Colonic mucosa (tissue), 4 donors: ENCODE results near the gene BCKDHB. TPM values are rescaled to one million over a fixed set of nuclear protein-coding genes. Genes with fewer than 3 reads are reported as not detected.

ENCODE experiments used
- DNase-seq: peaks from one replicate; pipeline ENCODE4 v3.0.0-alpha.2; 2020
- H3K27ac ChIP-seq: fragments of 200-600 bp; one replicate; pipeline ENCODE4 v1.8.0; 2021
- H3K27me3 ChIP-seq: fragments of 200-600 bp; one replicate; pipeline ENCODE4 v1.8.0; 2021
- H3K36me3 ChIP-seq: fragments of 200-600 bp; one replicate; pipeline ENCODE4 v1.8.0; 2021
- H3K4me1 ChIP-seq: fragments of 200-600 bp; one replicate; pipeline ENCODE4 v1.8.0; 2021; ENCODE audit warnings: mild to moderate bottlenecking
- H3K4me3 ChIP-seq: fragments of 200-600 bp; one replicate; pipeline ENCODE4 v1.8.0; 2021
- H3K9ac ChIP-seq, 2 donors: one replicate each; pipeline ENCODE4 v1.7.0; 2013; ENCODE audit warnings: control low read depth in 2 of 2, low read depth in 2 of 2, low read length in 2 of 2
- H3K9me3 ChIP-seq: fragments of 200-600 bp; one replicate; pipeline ENCODE4 v1.8.0; 2021
- CTCF ChIP-seq: fragments of 200-600 bp; IDR thresholded peaks from one replicate; pipeline ENCODE4 v1.8.0; 2022; ENCODE audit warnings: antibody characterized with exemption, mild to moderate bottlenecking
- intact Hi-C: fragments of 100-400 bp; cut with DNase I; formaldehyde crosslinking; loops from one replicate; pipeline ENCODE4 v1.14.1; 2022
- total RNA-seq, 2 donors: library from RNA; stranded (reverse); fragmentation: NEBNext Ultra II Directional in 1 of 2; extraction: Animal tissue kit (Norgen Biotek cat#: 25700) in 1 of 2; gene quantifications; one replicate each; pipeline ENCODE4 v1.2.1, GENCODE V29; 2021
- donor health status: healthy.
- donor health status: DM: no; HTN: no; CAD: no.
- donor health status: DM: no; HTN: no; CAD: no.

The BCKDHB gene
- total RNA-seq, 2 donors from 2014 or later, result 27.4 to 47.1 TPM

- H3K9me3 ChIP-seq, result no peaks in the 10 kb centered on the region
- no peak overlapping the region for H3K9ac ChIP-seq
- no peak overlapping the region for H3K27ac ChIP-seq
- intact Hi-C loops, result no loop called here
- H3K4me1 ChIP-seq, result no peaks in the 10 kb centered on the region
- no peak for TF ChIP-seq CTCF
- no peak overlapping the region for H3K4me3 ChIP-seq
- no peaks in the 10 kb centered on the region for H3K36me3 ChIP-seq
- no peaks in the 10 kb centered on the region for H3K27me3 ChIP-seq
- no peak for DNase-seq
These were observed 120.2 kb downstream of the BCKDHB start for GRCh38 chr6:80226699-80227098.

DNA sequence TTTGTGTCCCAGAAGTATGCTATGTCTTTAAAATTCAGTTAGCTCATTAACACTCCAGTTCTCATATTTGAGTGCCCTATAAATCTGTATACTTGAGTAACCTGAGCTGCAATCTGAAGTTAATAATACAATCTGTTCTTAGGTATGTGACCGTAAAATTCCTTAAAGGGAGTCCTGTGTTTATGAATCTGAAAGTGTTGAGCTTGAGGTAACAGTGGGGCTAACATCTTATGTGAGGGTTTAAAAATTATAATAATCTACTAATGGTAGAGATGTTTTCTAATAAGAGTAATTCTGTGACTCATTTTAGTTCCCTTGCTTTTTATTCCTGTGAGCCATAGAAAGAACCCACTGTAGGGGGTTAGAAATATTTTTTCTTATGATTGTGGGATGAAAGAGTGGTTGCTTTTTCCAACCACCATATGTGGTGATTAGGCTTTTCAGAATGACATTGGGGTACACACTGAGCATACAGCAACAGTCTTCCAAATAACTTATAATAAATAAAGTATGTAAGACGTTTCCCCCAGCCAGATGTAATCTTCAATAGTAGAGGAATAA, 121.2 kb downstream of the BCKDHB start:
- no peak for DNase-seq
- H3K9ac ChIP-seq, result no peak overlapping the region
- no peaks in the 10 kb centered on the region for H3K4me1 ChIP-seq
- intact Hi-C loops, result no loop called here
- no peak for TF ChIP-seq CTCF
- H3K4me3 ChIP-seq, result no peak overlapping the region
- no peak overlapping the region for H3K27ac ChIP-seq
- H3K9me3 ChIP-seq, result no peaks in the 10 kb centered on the region
- no peaks in the 10 kb centered on the region for H3K27me3 ChIP-seq
- H3K36me3 ChIP-seq, result no peaks in the 10 kb centered on the region

GRCh38 chr6:80233262-80233661, 126.8 kb downstream of the BCKDHB start:
- Histone ChIP-seq H3K9me3 (no peaks in the 10 kb centered on the region), H3K9ac (no peak overlapping the region), H3K4me3 (no peak overlapping the region), H3K36me3 (no peaks in the 10 kb centered on the region), H3K27ac (no peak overlapping the region), H3K4me1 (no peaks in the 10 kb centered on the region), H3K27me3 (no peaks in the 10 kb centered on the region)
- no peak for TF ChIP-seq CTCF
- intact Hi-C loops, result no loop called here
- DNase-seq, result no peak

- H3K27me3 ChIP-seq, result no peaks in the 10 kb centered on the region
- no peak for DNase-seq
- H3K36me3 ChIP-seq, result no peaks in the 10 kb centered on the region
- intact Hi-C loops, result no loop called here
- no peak overlapping the region for H3K27ac ChIP-seq
- H3K4me3 ChIP-seq, result no peak overlapping the region
- TF ChIP-seq CTCF, result no peak
- H3K9me3 ChIP-seq, result no peaks in the 10 kb centered on the region
- no peaks in the 10 kb centered on the region for H3K4me1 ChIP-seq
- H3K9ac ChIP-seq, result no peak overlapping the region
These were observed 127.5 kb downstream of the BCKDHB start for GRCh38 chr6:80233958-80234357.

GRCh38 chr6:80234401-80234800, 127.9 kb downstream of the BCKDHB start:
- DNase-seq, result no peak
- no peak overlapping the region for H3K27ac ChIP-seq
- H3K9me3 ChIP-seq, result no peaks in the 10 kb centered on the region
- H3K36me3 ChIP-seq, result no peaks in the 10 kb centered on the region
- no peak overlapping the region for H3K4me3 ChIP-seq
- intact Hi-C loops, result no loop called here
- H3K9ac ChIP-seq, result no peak overlapping the region
- no peak for TF ChIP-seq CTCF
- no peaks in the 10 kb centered on the region for H3K27me3 ChIP-seq
- H3K4me1 ChIP-seq, result no peaks in the 10 kb centered on the region
